NCI-H345 treated with DMSO at 0.1 percent for 48 hours (cell line): ENCODE data around the gene TOMM20.

Experiments
- DNase-seq: peaks from one replicate; lab custom pipeline; 2025; ENCODE audit not compliant: unreplicated experiment; lab: John Stamatoyannopoulos, UW

TOMM20 gene

GRCh38 chr1:235136111-235136510 is 7.5 kb upstream of the TOMM20 start:
- no peak for DNase-seq

GRCh38 chr1:235134171-235134570 is 5.5 kb upstream of the TOMM20 start:
- DNase-seq: no peak

- DNase-seq: no peak
Measured at GRCh38 chr1:235133086-235133485, 4.4 kb upstream of the TOMM20 start.

- DNase-seq: no peak
Measured at GRCh38 chr1:235131961-235132360, 3.3 kb upstream of the TOMM20 start.

GRCh38 chr1:235130766-235131270 is 2.2 kb upstream of the TOMM20 start:
- DNase-seq: no peak

GRCh38 chr1:235129774-235130570 is 1.3 kb upstream of the TOMM20 start:
- no peak for DNase-seq

GRCh38 chr1:235127732-235128455 is 743 bp downstream of the TOMM20 start:
- DNase-seq: no peak

- DNase-seq: no peak
Measured at GRCh38 chr1:235127203-235127602, 1.4 kb downstream of the TOMM20 start.

- DNase-seq: no peak
Measured at GRCh38 chr1:235124665-235125064, 4.0 kb downstream of the TOMM20 start.

GRCh38 chr1:235124111-235124510 is 4.5 kb downstream of the TOMM20 start:
- no peak for DNase-seq

- no peak for DNase-seq
Measured at GRCh38 chr1:235122348-235122747, 6.3 kb downstream of the TOMM20 start.

GRCh38 chr1:235113183-235113917 is 15.3 kb downstream of the TOMM20 start:
- DNase-seq: no peak

GRCh38 chr1:235112297-235113182 is 16.1 kb downstream of the TOMM20 start:
- DNase-seq: no peak

GRCh38 chr1:235111107-235111506 is 17.5 kb downstream of the TOMM20 start:
- no peak for DNase-seq

GRCh38 chr1:235108876-235109275 is 19.8 kb downstream of the TOMM20 start:
- DNase-seq: no peak

- DNase-seq: no peak
Measured at GRCh38 chr1:235108185-235108593, 20.4 kb downstream of the TOMM20 start.

GRCh38 chr1:235107368-235108184 is 21.1 kb downstream of the TOMM20 start:
- DNase-seq: no peak

GRCh38 chr1:235106457-235106856 is 22.2 kb downstream of the TOMM20 start:
- DNase-seq: no peak
